ENCODE data around the gene GNG7. TPM values are rescaled to one million over a fixed set of nuclear protein-coding genes. Genes with fewer than 3 reads are reported as not detected.
A peak's percentile ranks its signal among the peaks of the same experiment; 100 is the strongest.
"Not testable (repeated sequence)": the region's sequence is repeated elsewhere in the genome, so short reads cannot be mapped to it uniquely, and the experiment has no call there.

The GNG7 gene
- total and polyA plus RNA-seq, 5 donors, result 25.4 to 58.2 (median 42.9) TPM

DNA sequence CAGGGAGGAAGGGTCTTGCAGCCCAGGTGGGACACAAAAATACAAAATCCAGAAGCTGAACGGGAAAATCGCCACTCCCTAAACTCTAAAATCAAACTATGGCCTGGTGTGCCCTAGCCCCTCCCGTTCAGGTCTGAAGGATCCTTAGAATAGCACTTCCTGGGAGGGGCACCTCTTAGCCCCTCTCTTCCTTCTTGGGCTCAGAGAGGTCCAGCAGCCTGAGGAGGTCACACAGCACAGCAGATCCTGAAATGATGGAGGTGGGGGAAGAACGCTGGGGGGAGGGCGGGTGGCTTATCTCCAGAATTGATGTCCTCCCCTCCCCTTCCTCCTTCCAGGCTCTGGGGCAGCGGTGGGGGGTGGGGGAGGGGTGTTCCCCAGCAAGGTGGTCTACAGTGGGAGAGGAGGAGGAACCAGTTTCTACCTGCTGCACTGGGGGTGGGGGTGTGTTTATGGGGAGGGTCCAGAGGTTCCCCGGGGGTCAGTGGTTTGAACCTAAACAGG, 16.8 kb upstream of the GNG7 start:
- DNase-seq (no peak), ATAC-seq (no peak)
- Histone ChIP-seq H3K9me3 (ENCODE audit: control insufficient read depth, low read length) (peaks cover 3% of the 10 kb centered on the region), H3K4me1 (ENCODE audit: control insufficient read depth, insufficient read depth, low read length) (peaks cover 5% of the 10 kb centered on the region), H3K4me3 (ENCODE audit: low read length) (no peak overlapping the region), H3K27me3 (ENCODE audit: control insufficient read depth, insufficient read depth) (no peaks in the 10 kb centered on the region), H3K27ac (ENCODE audit: low read length) (peak overlapping the region; percentile 76)
- WGBS, result 44% methylated on average over 7 of the region's 7 CpGs
- intact Hi-C loops (cut with DNase I), result no loop called here

DNA sequence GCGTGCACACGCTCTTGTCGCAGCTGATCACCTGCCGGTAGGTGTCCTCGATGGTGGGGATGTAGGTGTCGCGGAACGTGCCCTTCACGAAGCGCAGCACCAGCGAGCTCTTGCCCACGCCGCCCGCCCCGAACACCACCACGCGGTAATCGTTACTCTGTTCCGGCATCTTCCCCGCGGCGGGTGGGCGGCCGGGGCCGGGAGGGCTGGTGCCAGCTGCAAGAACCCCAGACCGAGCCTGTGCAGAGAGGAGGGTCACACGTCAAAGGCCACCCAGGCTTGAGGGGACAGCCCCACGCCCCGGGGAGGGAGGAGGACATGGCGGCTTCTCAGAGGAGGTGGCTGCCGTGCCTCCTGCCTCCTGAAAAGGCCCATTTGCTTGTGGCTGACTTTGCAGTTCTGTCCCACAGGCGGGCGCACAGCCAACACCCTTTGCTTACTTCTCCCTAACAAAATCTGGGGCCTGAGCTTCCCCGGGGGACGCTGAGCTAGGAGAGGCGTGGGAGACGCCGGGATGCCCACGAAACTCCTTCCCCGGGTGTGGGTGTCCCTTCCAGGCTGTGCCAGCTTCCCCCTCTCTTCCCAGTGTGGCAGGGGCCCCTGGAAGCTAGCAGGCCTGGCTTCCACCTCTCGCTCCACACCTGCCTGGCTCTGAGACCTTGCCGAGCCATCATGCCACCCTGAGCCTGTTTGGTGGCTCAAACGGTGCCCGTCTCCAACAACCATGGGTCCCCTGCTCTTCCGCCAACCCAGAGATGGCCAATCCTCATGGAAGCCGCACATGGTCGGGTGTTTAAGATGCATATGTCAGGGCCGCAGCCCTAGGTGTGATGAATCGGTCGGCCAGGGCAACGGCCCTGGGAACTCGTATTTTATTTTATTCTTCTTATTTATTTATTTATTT, 15.4 kb upstream of the GNG7 start:
- intact Hi-C loops (cut with DNase I), result no loop called here
- ATAC-seq (no peak), DNase-seq (peak in 1 of 3 donors; percentile 61)
- 78% methylated on average over 52 of the region's 52 CpGs for WGBS
- Histone ChIP-seq H3K9me3 (ENCODE audit: control insufficient read depth, low read length) (peaks cover 3% of the 10 kb centered on the region), H3K4me3 (ENCODE audit: low read length) (no peak overlapping the region), H3K27me3 (ENCODE audit: control insufficient read depth, insufficient read depth) (no peaks in the 10 kb centered on the region), H3K27ac (ENCODE audit: low read length) (no peak overlapping the region), H3K4me1 (ENCODE audit: control insufficient read depth, insufficient read depth, low read length) (peaks cover 2% of the 10 kb centered on the region)

DNA sequence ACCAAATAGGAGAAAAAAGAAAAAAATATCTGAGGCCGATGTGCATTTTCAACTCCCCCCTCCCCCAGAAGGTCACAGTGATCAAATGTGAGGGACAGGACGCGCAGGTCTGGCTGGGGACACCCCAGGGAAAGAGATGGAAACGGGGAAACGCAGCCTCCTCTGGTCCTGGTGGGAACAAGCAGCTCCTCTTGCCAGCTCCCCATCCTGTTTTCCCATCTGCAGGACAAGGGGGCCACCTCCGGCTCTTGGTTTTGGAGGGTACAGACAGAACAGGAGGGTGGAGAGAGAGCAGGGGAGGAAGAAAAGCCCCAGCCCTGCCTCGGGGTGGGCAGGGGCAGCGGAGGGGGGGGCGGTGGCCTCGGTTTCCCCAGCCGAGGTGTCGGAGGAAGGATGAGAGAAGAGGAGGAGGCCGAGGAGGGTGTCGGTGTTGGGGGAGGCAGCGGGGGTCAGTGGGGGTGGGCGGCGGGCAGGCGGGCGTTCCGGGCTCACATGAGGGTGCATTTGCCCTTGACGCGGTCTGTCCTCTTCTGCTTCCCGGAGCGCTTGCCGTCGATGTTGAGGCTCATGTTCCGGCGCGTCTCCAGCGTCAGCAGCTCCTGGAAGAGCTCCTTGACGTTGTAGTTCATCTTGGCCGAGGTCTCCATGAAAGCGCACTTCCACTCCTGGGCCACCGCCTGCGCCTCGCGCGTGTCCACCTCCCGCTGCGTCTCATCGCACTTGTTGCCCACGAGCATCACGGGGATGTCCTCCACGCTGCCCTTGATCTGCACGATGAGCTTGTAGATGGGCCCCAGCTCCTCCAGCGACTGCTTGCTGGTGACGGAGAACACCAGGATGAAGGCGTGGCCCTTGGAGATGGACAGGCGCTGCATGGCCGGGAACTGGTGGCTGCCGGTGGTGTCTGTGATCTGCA, 14.5 kb upstream of the GNG7 start:
- H3K4me1 ChIP-seq (ENCODE audit: control insufficient read depth, insufficient read depth, low read length), result no peaks in the 10 kb centered on the region
- peak in 1 of 3 donors; percentile 50 for DNase-seq
- no peak for ATAC-seq
- no peak overlapping the region for H3K4me3 ChIP-seq (ENCODE audit: low read length)
- intact Hi-C loops (cut with DNase I), result no loop called here
- peaks cover 3% of the 10 kb centered on the region for H3K9me3 ChIP-seq (ENCODE audit: control insufficient read depth, low read length)
- no peak overlapping the region for H3K27ac ChIP-seq (ENCODE audit: low read length)
- WGBS, result 88% methylated on average over 51 of the region's 51 CpGs
- H3K27me3 ChIP-seq (ENCODE audit: control insufficient read depth, insufficient read depth), result no peaks in the 10 kb centered on the region

DNA sequence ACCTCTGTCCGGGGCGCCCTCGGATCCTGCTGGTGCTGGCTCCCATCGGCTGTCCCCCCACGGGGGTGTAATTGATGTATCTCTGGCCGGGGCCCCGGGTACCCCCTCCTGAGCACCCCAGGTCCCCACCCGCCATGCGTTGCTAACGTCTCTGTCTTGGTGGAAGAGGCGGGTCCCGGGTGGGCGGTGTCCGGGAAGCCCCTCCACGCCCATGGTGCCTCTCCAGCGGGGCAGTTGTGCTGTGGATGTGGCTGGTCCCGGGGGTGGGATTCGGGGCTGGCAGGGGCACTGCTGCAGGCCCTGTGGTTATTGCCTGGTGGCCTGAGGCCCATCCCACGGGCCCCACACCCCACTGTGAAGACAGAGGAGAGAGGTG, 13.8 kb upstream of the GNG7 start:
- peak in 1 of 3 donors; percentile 61 for DNase-seq
- no peak overlapping the region for H3K4me3 ChIP-seq (ENCODE audit: low read length)
- no peaks in the 10 kb centered on the region for H3K4me1 ChIP-seq (ENCODE audit: control insufficient read depth, insufficient read depth, low read length)
- ATAC-seq, result no peak
- H3K27me3 ChIP-seq (ENCODE audit: control insufficient read depth, insufficient read depth), result no peaks in the 10 kb centered on the region
- no peak overlapping the region for H3K27ac ChIP-seq (ENCODE audit: low read length)
- H3K9me3 ChIP-seq (ENCODE audit: control insufficient read depth, low read length), result peaks cover 3% of the 10 kb centered on the region
- intact Hi-C loops (cut with DNase I), result no loop called here
- 90% methylated on average over 19 of the region's 19 CpGs for WGBS

DNA sequence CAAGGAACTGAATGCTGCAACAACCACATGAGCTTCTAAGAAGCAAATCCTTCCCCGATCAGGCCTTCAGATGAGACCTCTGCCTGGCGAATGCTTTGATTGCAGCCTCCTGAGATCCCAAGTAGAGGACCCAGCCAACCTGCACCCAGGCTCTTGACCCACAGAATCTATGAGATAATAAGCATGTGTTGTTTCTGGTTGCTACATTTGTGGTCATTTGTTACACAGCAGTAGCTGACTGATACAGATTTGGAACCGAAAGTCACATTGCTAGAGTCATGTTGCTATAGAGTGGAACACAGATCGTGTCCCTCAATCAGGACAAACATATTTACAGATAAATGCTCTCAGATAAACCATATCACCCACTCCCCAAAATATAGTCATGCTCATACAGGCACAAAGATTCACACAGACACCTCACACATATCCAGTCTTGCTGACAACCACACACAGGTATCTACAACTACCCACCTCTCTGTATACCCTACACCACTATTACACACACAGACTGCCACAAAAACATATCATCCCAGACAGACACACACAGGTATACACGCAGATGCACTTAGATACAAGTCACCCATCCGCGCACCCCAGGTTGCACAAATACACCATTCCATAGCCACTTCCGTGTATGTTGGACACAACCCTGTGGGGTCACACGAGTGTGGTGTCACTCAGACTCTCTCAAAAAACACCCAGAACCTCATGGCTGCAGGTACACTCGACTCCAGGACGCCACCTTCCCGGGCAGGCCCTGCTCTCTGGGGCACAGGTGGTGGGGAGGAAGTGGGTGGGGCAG, 13.2 kb upstream of the GNG7 start:
- no peak overlapping the region for H3K4me3 ChIP-seq (ENCODE audit: low read length)
- ATAC-seq, result no peak

DNA sequence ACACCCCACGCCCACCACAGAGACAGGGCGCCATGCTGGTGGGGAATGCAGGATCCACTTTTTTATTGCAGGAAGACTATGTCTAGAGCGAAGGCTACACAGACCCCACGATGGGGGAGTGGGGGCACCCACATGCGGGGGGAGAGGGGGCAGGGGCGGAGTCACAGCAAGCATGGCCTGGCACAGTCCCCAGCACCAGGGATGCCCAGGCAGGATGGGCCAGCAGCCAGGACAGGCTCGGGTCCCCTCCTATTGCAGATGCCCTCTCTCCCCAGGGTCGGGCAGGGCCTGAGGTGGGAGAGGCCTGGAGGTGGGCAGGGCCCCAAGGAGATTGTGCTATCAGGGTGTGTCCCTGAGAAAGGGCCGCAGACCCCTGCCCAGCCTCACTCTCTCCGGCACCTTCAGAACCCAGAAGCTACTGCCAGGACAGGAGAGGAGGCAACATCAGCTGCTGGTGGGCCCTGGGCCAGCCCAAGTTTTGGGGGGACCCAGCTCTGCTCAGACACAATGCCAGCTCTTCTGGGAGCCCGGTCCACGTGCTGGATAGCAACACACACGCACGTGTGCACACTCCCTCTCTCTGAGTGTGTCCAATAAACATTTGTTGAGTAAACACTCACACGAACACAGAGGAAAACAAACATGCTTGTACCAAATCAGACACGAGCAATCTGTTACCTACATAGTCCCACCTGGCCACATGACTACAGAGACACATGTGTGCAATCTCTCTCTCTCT, 12.2 kb upstream of the GNG7 start:
- DNase-seq (peak in 1 of 3 donors; percentile 50), ATAC-seq (peak; percentile 16 to 19)
- WGBS, result 82% methylated on average over 16 of the region's 16 CpGs
- intact Hi-C loops (cut with DNase I), result no loop called here
- Histone ChIP-seq H3K4me3 (ENCODE audit: low read length) (no peak overlapping the region), H3K9me3 (ENCODE audit: control insufficient read depth, low read length) (peaks cover 3% of the 10 kb centered on the region), H3K27me3 (ENCODE audit: control insufficient read depth, insufficient read depth) (no peaks in the 10 kb centered on the region), H3K27ac (ENCODE audit: low read length) (no peak overlapping the region), H3K4me1 (ENCODE audit: control insufficient read depth, insufficient read depth, low read length) (no peaks in the 10 kb centered on the region)

More for the DNA sequence above, 13.2 kb upstream of the GNG7 start:
- 94% methylated on average over 12 of the region's 12 CpGs for WGBS
- Histone ChIP-seq H3K4me1 (ENCODE audit: control insufficient read depth, insufficient read depth, low read length) (no peaks in the 10 kb centered on the region), H3K27ac (ENCODE audit: low read length) (no peak overlapping the region), H3K9me3 (ENCODE audit: control insufficient read depth, low read length) (peaks cover 3% of the 10 kb centered on the region), H3K27me3 (ENCODE audit: control insufficient read depth, insufficient read depth) (no peaks in the 10 kb centered on the region)
- DNase-seq, result no peak
- intact Hi-C loops (cut with DNase I), result no loop called here

DNA sequence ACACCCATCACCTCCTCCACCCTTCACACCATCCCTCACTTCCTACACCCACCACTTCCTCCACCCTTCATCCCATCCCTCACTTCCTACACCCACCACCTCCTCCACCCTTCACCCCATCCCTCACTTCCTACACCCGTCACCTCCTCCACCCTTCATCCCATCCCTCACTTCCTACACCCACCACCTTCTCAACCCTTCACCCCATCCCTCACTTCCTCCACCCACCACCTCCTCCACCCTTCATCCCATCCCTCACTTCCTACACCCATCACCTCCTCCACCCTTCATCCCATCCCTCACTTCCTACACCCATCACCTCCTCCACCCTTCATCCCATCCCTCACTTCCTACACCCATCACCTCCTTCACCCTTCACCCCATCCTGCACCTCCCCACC, 11.6 kb upstream of the GNG7 start:
- intact Hi-C loops (cut with DNase I); H3K9me3 ChIP-seq (ENCODE audit: control insufficient read depth, low read length); H3K4me3 ChIP-seq (ENCODE audit: low read length); DNase-seq; ATAC-seq; H3K27me3 ChIP-seq (ENCODE audit: control insufficient read depth, insufficient read depth); H3K27ac ChIP-seq (ENCODE audit: low read length); H3K4me1 ChIP-seq (ENCODE audit: control insufficient read depth, insufficient read depth, low read length): not testable (repeated sequence)
- 56% methylated on average over 1 of the region's 1 CpG for WGBS

DNA sequence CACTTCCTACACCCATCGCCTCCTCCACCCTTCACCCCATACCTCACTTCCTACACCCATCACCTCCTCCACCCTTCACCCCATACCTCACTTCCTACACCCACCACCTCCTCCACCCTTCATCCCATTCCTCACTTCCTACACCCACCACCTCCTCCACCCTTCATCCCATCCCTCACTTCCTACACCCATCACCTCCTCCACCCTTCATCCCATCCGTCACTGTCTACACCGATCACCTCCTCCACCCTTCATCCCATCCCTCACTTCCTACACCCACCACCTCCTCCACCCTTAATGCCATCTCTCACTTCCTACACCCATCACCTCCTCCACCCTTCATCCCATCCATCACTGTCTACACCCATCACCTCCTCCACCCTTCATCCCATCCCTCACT, 10.7 kb upstream of the GNG7 start:
- H3K4me3 ChIP-seq (ENCODE audit: low read length); H3K9me3 ChIP-seq (ENCODE audit: control insufficient read depth, low read length); H3K27me3 ChIP-seq (ENCODE audit: control insufficient read depth, insufficient read depth); H3K4me1 ChIP-seq (ENCODE audit: control insufficient read depth, insufficient read depth, low read length); DNase-seq; intact Hi-C loops (cut with DNase I); ATAC-seq; H3K27ac ChIP-seq (ENCODE audit: low read length): not testable (repeated sequence)
- 93% methylated on average over 3 of the region's 3 CpGs for WGBS

DNA sequence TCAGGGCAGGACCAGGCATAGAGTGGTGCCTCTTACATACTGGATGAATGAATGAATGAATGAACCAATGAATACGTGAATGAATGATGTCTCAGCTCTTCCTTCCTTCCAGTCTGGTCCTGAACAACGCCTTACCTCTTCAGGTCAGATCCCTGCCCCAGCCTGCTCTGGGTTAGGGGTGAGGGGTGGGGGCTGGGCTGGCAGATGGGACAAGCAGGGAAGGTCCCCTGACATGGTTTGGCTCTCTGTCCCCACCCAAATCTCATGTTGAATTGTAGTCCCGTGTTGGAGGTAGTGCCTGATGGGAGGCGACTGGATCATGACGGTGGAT, 9.3 kb upstream of the GNG7 start:
- ATAC-seq, result no peak
- no peak overlapping the region for H3K27ac ChIP-seq (ENCODE audit: low read length)
- H3K9me3 ChIP-seq (ENCODE audit: control insufficient read depth, low read length), result peaks cover 3% of the 10 kb centered on the region
- intact Hi-C loops (cut with DNase I), result no loop called here
- no peaks in the 10 kb centered on the region for H3K4me1 ChIP-seq (ENCODE audit: control insufficient read depth, insufficient read depth, low read length)
- no peak overlapping the region for H3K4me3 ChIP-seq (ENCODE audit: low read length)
- no peaks in the 10 kb centered on the region for H3K27me3 ChIP-seq (ENCODE audit: control insufficient read depth, insufficient read depth)
- 69% methylated on average over 5 of the region's 5 CpGs for WGBS
- no peak for DNase-seq
